T-helper 2 cell (primary cell): ENCODE data around the gene NBPF3.

Source experiments
- DNase-seq, 5 experiments: peaks; one replicate each; pipeline versions ENCODE4 v3.0.0 to v3.0.0-alpha.2; 2012 to 2022

Gene NBPF3

GRCh38 chr1:21520899-21521716 lies 81.2 kb downstream of the NBPF3 start:
- no peak for DNase-seq

GRCh38 chr1:21521717-21522060 lies 81.8 kb downstream of the NBPF3 start:
- DNase-seq: no peak

GRCh38 chr1:21522525-21523038 lies 82.6 kb downstream of the NBPF3 start:
- no peak for DNase-seq

GRCh38 chr1:21523297-21523813 lies 83.4 kb downstream of the NBPF3 start:
- DNase-seq: no peak

- no peak for DNase-seq
Measured at GRCh38 chr1:21524220-21524619, 84.3 kb downstream of the NBPF3 start.

GRCh38 chr1:21524686-21525339 lies 84.9 kb downstream of the NBPF3 start:
- no peak for DNase-seq

GRCh38 chr1:21525340-21525717 lies 85.4 kb downstream of the NBPF3 start:
- no peak for DNase-seq

- no peak for DNase-seq
Measured at GRCh38 chr1:21526441-21526840, 86.5 kb downstream of the NBPF3 start.

GRCh38 chr1:21530368-21531016 lies 90.6 kb downstream of the NBPF3 start:
- no peak for DNase-seq

- no peak for DNase-seq
Measured at GRCh38 chr1:21531241-21531640, 91.3 kb downstream of the NBPF3 start.

- DNase-seq: no peak
Measured at GRCh38 chr1:21532496-21532895, 92.6 kb downstream of the NBPF3 start.

- no peak for DNase-seq
Measured at GRCh38 chr1:21532992-21533534, 93.1 kb downstream of the NBPF3 start.

- no peak for DNase-seq
Measured at GRCh38 chr1:21534146-21534545, 94.2 kb downstream of the NBPF3 start.
